AG04449 (cell line): ENCODE measurements around the gene TMEM121B.

Experiments
- CTCF ChIA-PET: fragments of 350-600 bp; formaldehyde crosslinking; extraction: SDS; loops from one replicate; lab custom pipeline; 2021; ENCODE audit warnings: antibody characterized with exemption; lab: Yijun Ruan, JAX
- POLR2A ChIA-PET: fragments of 400-600, 350-600 bp; formaldehyde crosslinking; extraction: SDS; loops from one replicate; lab custom pipeline; 2020; ENCODE audit warnings: antibody characterized with exemption, inconsistent platforms; lab: Yijun Ruan, JAX
- DNase-seq: peaks from one replicate; pipeline ENCODE4 v3.0.0-alpha.2; 2010; ENCODE audit warnings: low read depth, low spot score
- H3K4me3 ChIP-seq: 2 replicates; pipeline ENCODE4 v1.5.1; 2011; ENCODE audit warnings: low read depth, mild to moderate bottlenecking, control low read depth, low read length
- TF ChIP-seq, protein P1 (sequence below): IDR thresholded peaks from one replicate; pipeline ENCODE4 v1.5.1; 2011; ENCODE audit warnings: mild to moderate bottlenecking, moderate library complexity, low read length, control low read depth, inconsistent platforms; ENCODE audit not compliant: insufficient read depth; ENCODE audit errors: missing control alignments

TMEM121B gene

GRCh38 chr22:17120281-17120680 is 879 bp downstream of the TMEM121B start:
- no peak for DNase-seq
- TF ChIP-seq, protein P1, sequence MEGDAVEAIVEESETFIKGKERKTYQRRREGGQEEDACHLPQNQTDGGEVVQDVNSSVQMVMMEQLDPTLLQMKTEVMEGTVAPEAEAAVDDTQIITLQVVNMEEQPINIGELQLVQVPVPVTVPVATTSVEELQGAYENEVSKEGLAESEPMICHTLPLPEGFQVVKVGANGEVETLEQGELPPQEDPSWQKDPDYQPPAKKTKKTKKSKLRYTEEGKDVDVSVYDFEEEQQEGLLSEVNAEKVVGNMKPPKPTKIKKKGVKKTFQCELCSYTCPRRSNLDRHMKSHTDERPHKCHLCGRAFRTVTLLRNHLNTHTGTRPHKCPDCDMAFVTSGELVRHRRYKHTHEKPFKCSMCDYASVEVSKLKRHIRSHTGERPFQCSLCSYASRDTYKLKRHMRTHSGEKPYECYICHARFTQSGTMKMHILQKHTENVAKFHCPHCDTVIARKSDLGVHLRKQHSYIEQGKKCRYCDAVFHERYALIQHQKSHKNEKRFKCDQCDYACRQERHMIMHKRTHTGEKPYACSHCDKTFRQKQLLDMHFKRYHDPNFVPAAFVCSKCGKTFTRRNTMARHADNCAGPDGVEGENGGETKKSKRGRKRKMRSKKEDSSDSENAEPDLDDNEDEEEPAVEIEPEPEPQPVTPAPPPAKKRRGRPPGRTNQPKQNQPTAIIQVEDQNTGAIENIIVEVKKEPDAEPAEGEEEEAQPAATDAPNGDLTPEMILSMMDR, result no peak
- ChIA-PET CTCF (no interaction called here), POLR2A (no interaction called here)
- H3K4me3 ChIP-seq, result no peak overlapping the region; the same call in none of the 2 replicates

DNA sequence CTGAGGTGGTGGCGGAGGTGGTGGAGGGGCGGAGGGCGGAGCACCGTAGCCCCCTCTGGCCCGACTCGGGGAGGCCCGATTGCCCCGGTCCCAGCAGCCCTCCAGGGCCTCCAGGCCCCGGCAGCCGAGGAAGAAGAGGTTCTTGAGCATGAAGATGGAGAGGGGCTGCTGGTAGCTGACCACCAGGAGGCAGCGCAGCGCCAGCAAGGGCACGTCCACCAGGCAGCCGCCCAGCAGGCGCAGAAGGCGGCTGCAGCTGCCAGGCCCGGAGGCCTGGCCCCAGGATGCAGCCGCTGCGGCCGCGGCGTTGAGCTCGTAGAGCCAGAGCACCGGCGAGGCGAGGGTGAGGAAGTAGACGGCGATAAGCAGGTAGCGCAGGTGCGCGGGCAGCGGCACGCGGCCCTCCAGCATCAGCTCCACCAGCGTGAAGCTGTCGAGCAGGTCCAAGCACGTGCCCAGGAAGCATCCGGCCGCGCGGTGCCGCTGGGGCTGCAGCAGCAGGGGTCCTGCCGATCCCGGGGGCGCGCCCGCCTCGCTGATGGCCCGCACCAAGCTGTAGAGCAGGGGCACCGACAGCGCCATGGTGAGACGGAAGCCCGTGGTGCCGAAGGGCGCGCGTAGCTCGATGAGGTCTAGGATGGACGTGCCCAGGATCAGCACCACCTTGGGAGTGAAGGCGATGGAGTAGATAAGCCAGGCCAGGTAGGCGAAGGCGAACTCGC is 1.5 kb downstream of the TMEM121B start:
- CTCF ChIA-PET, result no interaction called here
- no peak overlapping the region for H3K4me3 ChIP-seq
- no peak for DNase-seq
- TF ChIP-seq, protein P1, result no peak
- POLR2A ChIA-PET, result no interaction called here

- no peak overlapping the region for H3K4me3 ChIP-seq
- DNase-seq, result no peak
- POLR2A ChIA-PET, result no interaction called here
- TF ChIP-seq, protein P1, result no peak
- CTCF ChIA-PET, result interaction anchor here (1.4 kb wide), 1 partner anchor 53 kb away, joined by 7 read pairs; no protein-coding TSS in a partner anchor
These were observed 2.8 kb downstream of the TMEM121B start for GRCh38 chr22:17118342-17118741.

- CTCF ChIA-PET, result interaction anchor here (1.4 kb wide), 1 partner anchor 54 kb away, joined by 7 read pairs; no protein-coding TSS in a partner anchor
- POLR2A ChIA-PET, result no interaction called here
- H3K4me3 ChIP-seq, result no peak overlapping the region
- DNase-seq, result no peak
- TF ChIP-seq, protein P1, result no peak
These were observed 3.3 kb downstream of the TMEM121B start for GRCh38 chr22:17117890-17118289.

GRCh38 chr22:17117400-17117799 is 3.8 kb downstream of the TMEM121B start:
- ChIA-PET CTCF (no interaction called here), POLR2A (no interaction called here)
- H3K4me3 ChIP-seq, result no peak overlapping the region
- TF ChIP-seq, protein P1, result no peak
- no peak for DNase-seq

- TF ChIP-seq, protein P1, result no peak
- ChIA-PET CTCF (interaction anchor here (1.3 to 1.4 kb wide), 2 partner anchors 21 to 55 kb away, joined by 4 to 9 read pairs; no protein-coding TSS in a partner anchor), POLR2A (no interaction called here)
- H3K4me3 ChIP-seq, result no peak overlapping the region
- DNase-seq, result no peak
These were observed 4.4 kb downstream of the TMEM121B start for GRCh38 chr22:17116572-17117330.
